Lower leg skin (tissue), 4 donors: ENCODE data around the gene RAB5A. TPM values are rescaled to one million over a fixed set of nuclear protein-coding genes. Genes with fewer than 3 reads are reported as not detected.

Experiments used
- DNase-seq, 2 donors: peaks; one replicate each; pipeline ENCODE4 v3.0.0-alpha.2; 2019; ENCODE audit warnings: low spot score in 2 of 2
- H3K4me3 ChIP-seq: fragments of 200-600 bp; sonication (generic); 2 replicates; pipeline ENCODE4 v1.5.1; 2017; ENCODE audit warnings: mild to moderate bottlenecking, low read depth; ENCODE audit not compliant: poor library complexity, severe bottlenecking
- POLR2A ChIP-seq, 2 donors: fragments of 450-650 bp; IDR thresholded peaks; one replicate each; pipeline ENCODE4 v1.6.1; 2016 to 2017; ENCODE audit warnings: antibody characterized with exemption in 2 of 2, mild to moderate bottlenecking in 1 of 2, moderate library complexity in 1 of 2
- WGBS, 2 donors: methylation state at CpG; one replicate each; pipeline ENCODE4 v1.1.5; 2018; 5-methylcytosine and 5-hydroxymethylcytosine counted together
- intact Hi-C: fragments of 100-400 bp; cut with DNase I; formaldehyde crosslinking; loops from one replicate; pipeline ENCODE4 v1.15.0; 2023; ENCODE audit warnings: low total_unique reads
- total RNA-seq, 4 donors: library from RNA; depleted of rRNA; stranded (reverse); fragments of >200 nt; gene quantifications; one replicate each; pipeline ENCODE4 v1.1.0, GENCODE V29; 2016
- TF ChIP-seq, protein P1 (sequence below), 3 donors: fragments of 450-650 bp; IDR thresholded peaks; one replicate each; pipeline ENCODE4 v1.5.1; 2016; ENCODE audit warnings: antibody characterized with exemption in 3 of 3, mild to moderate bottlenecking in 3 of 3, moderate library complexity in 2 of 3

Gene RAB5A
- total RNA-seq, 4 donors from 2014 or later: 110 to 168 (median 119) TPM

- TF ChIP-seq POLR2A (IDR thresholded peaks at IDR 0.05): no peak
- TF ChIP-seq, protein P1, sequence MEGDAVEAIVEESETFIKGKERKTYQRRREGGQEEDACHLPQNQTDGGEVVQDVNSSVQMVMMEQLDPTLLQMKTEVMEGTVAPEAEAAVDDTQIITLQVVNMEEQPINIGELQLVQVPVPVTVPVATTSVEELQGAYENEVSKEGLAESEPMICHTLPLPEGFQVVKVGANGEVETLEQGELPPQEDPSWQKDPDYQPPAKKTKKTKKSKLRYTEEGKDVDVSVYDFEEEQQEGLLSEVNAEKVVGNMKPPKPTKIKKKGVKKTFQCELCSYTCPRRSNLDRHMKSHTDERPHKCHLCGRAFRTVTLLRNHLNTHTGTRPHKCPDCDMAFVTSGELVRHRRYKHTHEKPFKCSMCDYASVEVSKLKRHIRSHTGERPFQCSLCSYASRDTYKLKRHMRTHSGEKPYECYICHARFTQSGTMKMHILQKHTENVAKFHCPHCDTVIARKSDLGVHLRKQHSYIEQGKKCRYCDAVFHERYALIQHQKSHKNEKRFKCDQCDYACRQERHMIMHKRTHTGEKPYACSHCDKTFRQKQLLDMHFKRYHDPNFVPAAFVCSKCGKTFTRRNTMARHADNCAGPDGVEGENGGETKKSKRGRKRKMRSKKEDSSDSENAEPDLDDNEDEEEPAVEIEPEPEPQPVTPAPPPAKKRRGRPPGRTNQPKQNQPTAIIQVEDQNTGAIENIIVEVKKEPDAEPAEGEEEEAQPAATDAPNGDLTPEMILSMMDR (IDR thresholded peaks at IDR 0.05): no peak
- H3K4me3 ChIP-seq: no peak overlapping the region
- 68 to 74% methylated on average over 2 of the region's 2 CpGs for WGBS, 2 donors
- no peak for DNase-seq
- intact Hi-C loops: no loop called here
These were observed 43.2 kb upstream of the RAB5A start for GRCh38 chr3:19903649-19904048.

DNA sequence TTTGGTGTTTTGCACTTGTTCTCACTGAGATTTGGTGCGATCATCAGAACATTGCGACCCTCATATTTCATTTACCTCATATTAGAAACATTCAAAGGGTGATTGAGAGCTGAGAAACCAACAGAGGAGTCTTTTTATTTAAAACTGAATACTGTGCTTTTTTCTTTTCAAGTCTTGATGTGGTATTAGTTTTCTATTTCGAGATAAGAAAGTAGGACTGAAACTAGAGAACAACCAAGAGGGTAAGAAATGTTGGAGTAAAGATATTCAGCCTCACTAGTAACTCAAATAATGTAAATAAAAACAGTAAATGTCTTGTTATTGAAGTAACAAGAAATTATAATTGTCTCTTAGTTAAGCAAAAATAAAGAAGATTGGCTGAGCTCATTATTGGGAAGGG is 39.4 kb upstream of the RAB5A start:
- no peak for TF ChIP-seq POLR2A (IDR thresholded peaks at IDR 0.05)
- TF ChIP-seq, protein P1 (IDR thresholded peaks at IDR 0.05): no peak
- intact Hi-C loops: no loop called here
- 86 to 92% methylated on average over 3 of the region's 3 CpGs for WGBS, 2 donors
- no peak overlapping the region for H3K4me3 ChIP-seq
- DNase-seq: no peak

- intact Hi-C loops: no loop called here
- H3K4me3 ChIP-seq: no peak overlapping the region
- TF ChIP-seq POLR2A (IDR thresholded peaks at IDR 0.05): no peak
- TF ChIP-seq, protein P1 (IDR thresholded peaks at IDR 0.05): no peak
- no peak for DNase-seq
These were observed 35.4 kb upstream of the RAB5A start for GRCh38 chr3:19911452-19911851.

DNA sequence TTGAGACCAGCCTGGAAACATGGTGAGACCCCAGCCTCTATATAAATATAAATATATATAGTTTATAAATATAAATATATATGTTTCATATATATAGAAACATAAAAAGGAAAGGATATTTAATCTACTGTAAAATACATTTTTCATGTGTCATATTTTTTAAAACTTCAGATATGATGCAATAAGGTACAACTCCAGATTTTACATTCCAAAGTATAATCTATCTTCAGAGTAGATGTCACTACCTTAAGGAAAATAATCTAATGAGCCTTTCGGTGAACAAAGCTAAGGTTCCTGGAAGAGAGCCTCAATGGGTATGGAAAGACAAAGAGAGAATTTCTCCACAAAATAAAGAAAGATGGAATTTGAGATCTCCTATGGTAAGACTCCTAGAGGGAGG is 29.7 kb upstream of the RAB5A start:
- 91 to 95% methylated on average over 1 of the region's 1 CpG for WGBS, 2 donors
- H3K4me3 ChIP-seq: no peak overlapping the region
- TF ChIP-seq, protein P1 (IDR thresholded peaks at IDR 0.05): no peak
- TF ChIP-seq POLR2A (IDR thresholded peaks at IDR 0.05): no peak
- intact Hi-C loops: no loop called here
- no peak for DNase-seq

- TF ChIP-seq POLR2A (IDR thresholded peaks at IDR 0.05): no peak
- TF ChIP-seq, protein P1 (IDR thresholded peaks at IDR 0.05): no peak
- no peak for DNase-seq
- intact Hi-C loops: no loop called here
- WGBS, 2 donors: 85 to 90% methylated on average over 4 of the region's 4 CpGs
- no peak overlapping the region for H3K4me3 ChIP-seq
These were observed 26.4 kb upstream of the RAB5A start for GRCh38 chr3:19920401-19921080.

- DNase-seq: no peak
These were observed 15.7 kb upstream of the RAB5A start for GRCh38 chr3:19931180-19931692.

More at GRCh38 chr3:19931180-19931692, 15.7 kb upstream of the RAB5A start:
- intact Hi-C loops: no loop called here
- H3K4me3 ChIP-seq: no peak overlapping the region
- no peak for TF ChIP-seq POLR2A (IDR thresholded peaks at IDR 0.05)
- TF ChIP-seq, protein P1 (IDR thresholded peaks at IDR 0.05): no peak
- 75 to 84% methylated on average over 2 of the region's 2 CpGs for WGBS, 2 donors
